ENCODE results near the gene PTPRJ. TPM values are rescaled to one million over a fixed set of nuclear protein-coding genes. Genes with fewer than 3 reads are reported as not detected.

The PTPRJ gene
- polyA plus RNA-seq, 3 donors = 10.0 to 36.4 (median 14.6) TPM

DNA sequence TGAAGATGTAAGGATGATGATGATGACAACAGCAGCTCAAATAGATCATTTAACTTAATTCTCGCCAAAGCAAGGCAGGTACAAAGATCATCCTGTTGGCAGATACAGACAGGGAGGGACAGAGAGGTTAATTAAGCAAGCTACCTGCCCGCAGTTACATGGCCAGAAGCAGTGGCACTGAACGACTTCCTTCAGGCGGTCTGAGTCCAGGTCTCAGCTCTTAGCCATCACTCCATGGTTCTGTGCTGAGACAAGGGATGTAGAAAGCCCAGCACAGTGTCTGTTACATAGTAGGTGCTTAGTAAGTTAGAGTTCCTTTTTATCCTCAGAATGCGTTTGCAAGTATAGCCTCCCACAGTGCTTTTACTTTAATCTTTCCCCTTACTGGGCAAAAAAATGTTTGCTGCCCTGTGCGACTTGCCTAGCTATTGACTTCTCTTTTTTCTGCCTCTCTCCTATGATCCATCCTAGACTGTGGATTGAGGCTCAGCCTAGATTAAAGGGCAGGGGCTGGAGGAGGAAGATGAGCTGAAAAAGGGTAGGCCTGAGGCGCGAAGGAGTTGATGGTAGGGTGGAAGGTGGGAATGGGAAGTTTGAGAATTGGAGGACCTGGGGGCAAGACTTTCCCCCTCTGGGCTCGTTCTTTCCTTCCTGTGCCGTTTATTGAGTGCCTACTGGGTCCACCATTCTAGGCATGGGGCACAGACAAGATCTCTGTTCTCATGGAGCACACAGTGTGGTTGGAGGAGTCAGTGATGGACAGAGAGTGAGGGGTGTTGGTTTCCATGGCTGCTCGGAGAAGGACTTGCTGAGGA is 128.1 kb downstream of the PTPRJ start:
- Histone ChIP-seq H3K4me1 (ENCODE audit: control insufficient read depth in 1 of 2, insufficient read depth in 2 of 2, low read length in 2 of 2) (peaks cover 58 to 67% of the 10 kb centered on the region in 2 donors), H2AFZ (ENCODE audit: insufficient read depth, low read depth, low read length, poor library complexity, severe bottlenecking) (no peak overlapping the region), H3K27me3 (ENCODE audit: control insufficient read depth in 2 of 2, insufficient read depth in 2 of 2, low read length in 2 of 2) (no peaks in the 10 kb centered on the region), H3K4me3 (replicated peaks in 1 of 3; ENCODE audit: low read depth in 2 of 3, low read length in 3 of 3) (no peak overlapping the region), H3K9me3 (replicated peaks in 1 of 2; ENCODE audit: control insufficient read depth in 1 of 2, insufficient read depth in 1 of 2, low read length in 2 of 2) (no peaks in the 10 kb centered on the region), H3K27ac (ENCODE audit: low read depth in 1 of 2, low read length in 2 of 2) (peak overlapping the region in 1 of 2 donors; percentile 16), H4K20me1 (ENCODE audit: insufficient read depth, low read length) (peaks cover 96% of the 10 kb centered on the region), H3K4me2 (replicated peaks; ENCODE audit: extremely low read depth, low read length, poor library complexity, severe bottlenecking) (no peak overlapping the region), H3K9ac (ENCODE audit: insufficient read depth, low read length, poor library complexity, severe bottlenecking) (no peak overlapping the region), H3K79me2 (ENCODE audit: insufficient read depth, low read length) (peaks cover 88% of the 10 kb centered on the region), H3K36me3 (replicated peaks in 1 of 2; ENCODE audit: control insufficient read depth in 1 of 2, insufficient read depth in 2 of 2, low read length in 2 of 2) (peaks cover 11 to 17% of the 10 kb centered on the region in 2 donors)
- DNase-seq = peak in 1 of 3 donors; percentile 14
- Mint-ChIP-seq H3K9me3 (peaks cover 0 to 3% (median 0%) of the 10 kb centered on the region in 7 donors), H3K4me1 (peaks cover 69% of the 10 kb centered on the region), H3K4me3 (peak overlapping the region in 1 of 2 donors; percentile 1), H3K36me3 (peaks cover 15 to 19% of the 10 kb centered on the region in 2 donors), H3K27ac (peak overlapping the region; percentile 56 to 90 (median 79)), H3K27me3 (ENCODE audit: low read depth in 3 of 3) (peaks cover 0 to 1% (median 0%) of the 10 kb centered on the region in 3 donors)
- TF ChIP-seq, protein P1, sequence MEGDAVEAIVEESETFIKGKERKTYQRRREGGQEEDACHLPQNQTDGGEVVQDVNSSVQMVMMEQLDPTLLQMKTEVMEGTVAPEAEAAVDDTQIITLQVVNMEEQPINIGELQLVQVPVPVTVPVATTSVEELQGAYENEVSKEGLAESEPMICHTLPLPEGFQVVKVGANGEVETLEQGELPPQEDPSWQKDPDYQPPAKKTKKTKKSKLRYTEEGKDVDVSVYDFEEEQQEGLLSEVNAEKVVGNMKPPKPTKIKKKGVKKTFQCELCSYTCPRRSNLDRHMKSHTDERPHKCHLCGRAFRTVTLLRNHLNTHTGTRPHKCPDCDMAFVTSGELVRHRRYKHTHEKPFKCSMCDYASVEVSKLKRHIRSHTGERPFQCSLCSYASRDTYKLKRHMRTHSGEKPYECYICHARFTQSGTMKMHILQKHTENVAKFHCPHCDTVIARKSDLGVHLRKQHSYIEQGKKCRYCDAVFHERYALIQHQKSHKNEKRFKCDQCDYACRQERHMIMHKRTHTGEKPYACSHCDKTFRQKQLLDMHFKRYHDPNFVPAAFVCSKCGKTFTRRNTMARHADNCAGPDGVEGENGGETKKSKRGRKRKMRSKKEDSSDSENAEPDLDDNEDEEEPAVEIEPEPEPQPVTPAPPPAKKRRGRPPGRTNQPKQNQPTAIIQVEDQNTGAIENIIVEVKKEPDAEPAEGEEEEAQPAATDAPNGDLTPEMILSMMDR (IDR thresholded peaks at IDR 0.05) = no peak
- intact Hi-C loops (cut with micrococcal nuclease) = loop anchor here (1.0 to 5.0 kb wide), 5 partner anchors 76 to 261 kb away; partner anchors contain the start of gene NUP160 (in 1 of the 2)
- 80% methylated on average over 6 of the region's 11 CpGs for WGBS (ENCODE audit: insufficient coverage)

- peak overlapping the region; percentile 58 for H3K4me2 ChIP-seq (replicated peaks; ENCODE audit: extremely low read depth, low read length, poor library complexity, severe bottlenecking)
- H3K27ac Mint-ChIP-seq = peak overlapping the region; percentile 62 to 90 (median 83)
These were observed 128.8 kb downstream of the PTPRJ start for GRCh38 chr11:48109046-48109666.

More at GRCh38 chr11:48109046-48109666, 128.8 kb downstream of the PTPRJ start:
- Histone ChIP-seq H3K9me3 (replicated peaks in 1 of 2; ENCODE audit: control insufficient read depth in 1 of 2, insufficient read depth in 1 of 2, low read length in 2 of 2) (peaks cover 3% of the 10 kb centered on the region in 2 donors), H3K27me3 (ENCODE audit: control insufficient read depth in 2 of 2, insufficient read depth in 2 of 2, low read length in 2 of 2) (no peaks in the 10 kb centered on the region), H3K27ac (ENCODE audit: low read depth in 1 of 2, low read length in 2 of 2) (peak overlapping the region in 1 of 2 donors; percentile 16), H2AFZ (ENCODE audit: insufficient read depth, low read depth, low read length, poor library complexity, severe bottlenecking) (no peak overlapping the region), H3K36me3 (replicated peaks in 1 of 2; ENCODE audit: control insufficient read depth in 1 of 2, insufficient read depth in 2 of 2, low read length in 2 of 2) (peaks cover 16 to 23% of the 10 kb centered on the region in 2 donors), H3K9ac (ENCODE audit: insufficient read depth, low read length, poor library complexity, severe bottlenecking) (no peak overlapping the region), H3K4me3 (replicated peaks in 1 of 3; ENCODE audit: low read depth in 2 of 3, low read length in 3 of 3) (peak overlapping the region in 1 of 3 experiments; percentile 56), H3K79me2 (ENCODE audit: insufficient read depth, low read length) (peaks cover 81% of the 10 kb centered on the region), H4K20me1 (ENCODE audit: insufficient read depth, low read length) (peaks cover 93% of the 10 kb centered on the region), H3K4me1 (ENCODE audit: control insufficient read depth in 1 of 2, insufficient read depth in 2 of 2, low read length in 2 of 2) (peaks cover 58 to 63% of the 10 kb centered on the region in 2 donors)
- intact Hi-C loops (cut with micrococcal nuclease) = loop anchor here (1.0 to 5.0 kb wide), 5 partner anchors 77 to 262 kb away; partner anchors contain the start of gene NUP160 (in 1 of the 2)
- 85% methylated on average over 2 of the region's 5 CpGs for WGBS (ENCODE audit: insufficient coverage)
- H3K9me3 Mint-ChIP-seq = peaks cover 0 to 6% (median 2%) of the 10 kb centered on the region in 7 donors
- H3K4me1 Mint-ChIP-seq = peaks cover 64% of the 10 kb centered on the region
- peak in 2 of 3 donors; percentile 32 to 51 for DNase-seq
- H3K27me3 Mint-ChIP-seq (ENCODE audit: low read depth in 3 of 3) = peaks cover 0 to 1% (median 0%) of the 10 kb centered on the region in 3 donors
- TF ChIP-seq, protein P1 (IDR thresholded peaks at IDR 0.05) = no peak
- peaks cover 16 to 22% of the 10 kb centered on the region in 2 donors for H3K36me3 Mint-ChIP-seq
- no peak overlapping the region for H3K4me3 Mint-ChIP-seq
